Sciatic nerve (tissue), 2 donors: ENCODE results near the gene OSR1. TPM values are rescaled to one million over a fixed set of nuclear protein-coding genes. Genes with fewer than 3 reads are reported as not detected.

Experiments
- ATAC-seq: fragments of 200-7000 bp; cut with Tn5 transposase; one replicate; pipeline ENCODE4 v1.9.1; 2020; ENCODE audit warnings: mild to moderate bottlenecking, moderate library complexity
- DNase-seq: peaks from one replicate; pipeline ENCODE4 v3.0.0-alpha.2; 2020; ENCODE audit warnings: low spot score
- intact Hi-C: fragments of 100-400 bp; cut with DNase I; formaldehyde crosslinking; loops from one replicate; pipeline ENCODE4 v1.14.2; 2022
- total RNA-seq: library from RNA; stranded (reverse); fragmentation: NEBNext Ultra II Directional; extraction: Animal tissue kit (Norgen Biotek cat#: 25700); gene quantifications from one replicate; pipeline ENCODE4 v1.2.1, GENCODE V29; 2021
- donor health status: DM: no; HTN: no; CAD: no.
- donor health status: DM: no; HTN: no; CAD: no.

The OSR1 gene
- total RNA-seq, 1 donor from 2014 or later: 11.6 TPM

- ATAC-seq (no peak), DNase-seq (no peak)
- intact Hi-C loops: loop anchor here (10.0 kb wide), 1 partner anchor 606 kb away; no protein-coding TSS in a partner anchor
Measured at GRCh38 chr2:19360966-19361321, 2.5 kb upstream of the OSR1 start.

GRCh38 chr2:19360266-19360965 is 2.0 kb upstream of the OSR1 start:
- intact Hi-C loops: loop anchor here (10.0 kb wide), 1 partner anchor 606 kb away; no protein-coding TSS in a partner anchor

GRCh38 chr2:19359456-19359855 is 1.0 kb upstream of the OSR1 start:
- ATAC-seq: no peak
- intact Hi-C loops: no loop called here
- no peak for DNase-seq

More at GRCh38 chr2:19360266-19360965, 2.0 kb upstream of the OSR1 start:
- no peak for ATAC-seq
- DNase-seq: no peak

- DNase-seq: no peak
- intact Hi-C loops: no loop called here
- ATAC-seq: no peak
Measured at GRCh38 chr2:19359021-19359357, 566 bp upstream of the OSR1 start.

- DNase-seq (no peak), ATAC-seq (peak; percentile 36)
- intact Hi-C loops: no loop called here
Measured at GRCh38 chr2:19357402-19358241, 801 bp downstream of the OSR1 start.

- no peak for DNase-seq
- intact Hi-C loops: no loop called here
- no peak for ATAC-seq
Measured at GRCh38 chr2:19356545-19357401, 1.6 kb downstream of the OSR1 start.

- DNase-seq (no peak), ATAC-seq (no peak)
- intact Hi-C loops: no loop called here
Measured at GRCh38 chr2:19355931-19356544, 2.4 kb downstream of the OSR1 start.

GRCh38 chr2:19355416-19355821 is 3.0 kb downstream of the OSR1 start:
- ATAC-seq (no peak), DNase-seq (no peak)
- intact Hi-C loops: no loop called here

GRCh38 chr2:19355014-19355405 is 3.4 kb downstream of the OSR1 start:
- intact Hi-C loops: no loop called here

GRCh38 chr2:19353721-19354050 is 4.7 kb downstream of the OSR1 start:
- intact Hi-C loops: no loop called here
- no peak for ATAC-seq

More at GRCh38 chr2:19355014-19355405, 3.4 kb downstream of the OSR1 start:
- no peak for ATAC-seq
- no peak for DNase-seq

GRCh38 chr2:19352946-19353720 is 5.3 kb downstream of the OSR1 start:
- intact Hi-C loops: no loop called here
- no peak for ATAC-seq
- DNase-seq: no peak

More at GRCh38 chr2:19353721-19354050, 4.7 kb downstream of the OSR1 start:
- DNase-seq: no peak

- no peak for ATAC-seq
- intact Hi-C loops: no loop called here
- DNase-seq: no peak
Measured at GRCh38 chr2:19351899-19352697, 6.3 kb downstream of the OSR1 start.

- ATAC-seq: no peak
- no peak for DNase-seq
- intact Hi-C loops: no loop called here
Measured at GRCh38 chr2:19351499-19351898, 6.9 kb downstream of the OSR1 start.

GRCh38 chr2:19350678-19351401 is 7.6 kb downstream of the OSR1 start:
- ATAC-seq (no peak), DNase-seq (no peak)
- intact Hi-C loops: no loop called here

GRCh38 chr2:19349911-19350677 is 8.3 kb downstream of the OSR1 start:
- no peak for ATAC-seq
- peak; percentile 75 for DNase-seq
- intact Hi-C loops: no loop called here

- intact Hi-C loops: no loop called here
- no peak for DNase-seq
- peak; percentile 0 for ATAC-seq
Measured at GRCh38 chr2:19348692-19349091, 9.7 kb downstream of the OSR1 start.
